ENCODE data around the gene MLLT1.

GRCh38 chr19:6264803-6265202, 15.0 kb downstream of the MLLT1 start:
- TF ChIP-seq CTCF (conservative IDR thresholded peaks at IDR 0.05; ENCODE audit: low read depth, low read length) (no peak), EZH2 (IDR thresholded peaks at IDR 0.05; ENCODE audit: borderline replicate concordance, low read depth, low read length, poor library complexity, severe bottlenecking) (no peak)
